ENCODE measurements around the gene PRKCI. TPM values are rescaled to one million over a fixed set of nuclear protein-coding genes. Genes with fewer than 3 reads are reported as not detected.

Gene PRKCI
- total and polyA plus RNA-seq, 10 donors = 3.6 to 28.7 (median 14.9) TPM

- WGBS, 5 donors = 54 to 78% (median 67%) methylated on average over 1 of the region's 1 CpG
- intact Hi-C loops (cut with DNase I; ENCODE audit: low total_unique reads) = no loop called here
- TF ChIP-seq CTCF (IDR thresholded peaks at IDR 0.05 in 8 of 11, conservative IDR thresholded peaks at IDR 0.05 in 3 of 11) (no peak), POLR2AphosphoS5 (IDR thresholded peaks at IDR 0.05) (no peak), POLR2A (IDR thresholded peaks at IDR 0.05) (no peak)
- H3K4me3 ChIP-seq = no peak overlapping the region
- H3K27ac ChIP-seq = no peak overlapping the region
- no peak for DNase-seq
- H3K4me1 ChIP-seq = peaks cover 0 to 12% (median 3%) of the 10 kb centered on the region in 6 donors
- H3K27me3 ChIP-seq (replicated peaks in 1 of 7) = no peaks in the 10 kb centered on the region
- no peaks in the 10 kb centered on the region for H3K9me3 ChIP-seq
- peaks cover 0 to 4% (median 0%) of the 10 kb centered on the region in 6 donors for H3K36me3 ChIP-seq
Measured at GRCh38 chr3:170309046-170309445, 86.8 kb downstream of the PRKCI start.

GRCh38 chr3:170317954-170318353 is 95.7 kb downstream of the PRKCI start:
- no peaks in the 10 kb centered on the region for H3K27me3 ChIP-seq (replicated peaks in 1 of 7)
- no peak overlapping the region for H3K4me3 ChIP-seq
- H3K27ac ChIP-seq = no peak overlapping the region
- intact Hi-C loops (cut with DNase I; ENCODE audit: low total_unique reads) = no loop called here
- TF ChIP-seq CTCF (IDR thresholded peaks at IDR 0.05 in 8 of 11, conservative IDR thresholded peaks at IDR 0.05 in 3 of 11) (no peak), POLR2A (IDR thresholded peaks at IDR 0.05) (no peak), POLR2AphosphoS5 (IDR thresholded peaks at IDR 0.05) (no peak)
- no peaks in the 10 kb centered on the region for H3K9me3 ChIP-seq
- WGBS, 5 donors = 70 to 89% (median 82%) methylated on average over 3 of the region's 3 CpGs
- peaks cover 0 to 6% (median 0%) of the 10 kb centered on the region in 6 donors for H3K4me1 ChIP-seq
- H3K36me3 ChIP-seq = no peaks in the 10 kb centered on the region
- no peak for DNase-seq

GRCh38 chr3:170320461-170321121 is 98.4 kb downstream of the PRKCI start:
- no peaks in the 10 kb centered on the region for H3K27me3 ChIP-seq (replicated peaks in 1 of 7)
- DNase-seq = no peak

More at GRCh38 chr3:170320461-170321121, 98.4 kb downstream of the PRKCI start:
- intact Hi-C loops (cut with DNase I; ENCODE audit: low total_unique reads) = no loop called here
- no peak overlapping the region for H3K27ac ChIP-seq
- no peaks in the 10 kb centered on the region for H3K36me3 ChIP-seq
- no peak overlapping the region for H3K4me3 ChIP-seq
- no peak for TF ChIP-seq CTCF (IDR thresholded peaks at IDR 0.05 in 8 of 11, conservative IDR thresholded peaks at IDR 0.05 in 3 of 11)
- TF ChIP-seq POLR2A (IDR thresholded peaks at IDR 0.05) = no peak
- no peak for TF ChIP-seq POLR2AphosphoS5 (IDR thresholded peaks at IDR 0.05)
- WGBS, 5 donors = 63 to 79% (median 70%) methylated on average over 7 of the region's 7 CpGs
- peaks cover 0 to 6% (median 0%) of the 10 kb centered on the region in 6 donors for H3K4me1 ChIP-seq
- no peaks in the 10 kb centered on the region for H3K9me3 ChIP-seq

Data from spleen (tissue), 11 donors.